Effector CD8-positive, alpha-beta T cell (primary cell): ENCODE measurements around the gene IGSF6.
"Not testable (repeated sequence)": the region's sequence is repeated elsewhere in the genome, so short reads cannot be mapped to it uniquely, and the experiment has no call there.

ENCODE experiments used
- DNase-seq: peaks from one replicate; lab custom pipeline; 2025; lab: John Stamatoyannopoulos, UW

Gene IGSF6

GRCh38 chr16:21654466-21654865 lies 2.1 kb upstream of the IGSF6 start:
- no peak for DNase-seq

GRCh38 chr16:21653571-21653970 lies 1.2 kb upstream of the IGSF6 start:
- DNase-seq, result no peak

GRCh38 chr16:21651515-21651914 lies 893 bp downstream of the IGSF6 start:
- DNase-seq, result no peak

GRCh38 chr16:21650521-21650920 lies 1.9 kb downstream of the IGSF6 start:
- DNase-seq, result no peak

DNA sequence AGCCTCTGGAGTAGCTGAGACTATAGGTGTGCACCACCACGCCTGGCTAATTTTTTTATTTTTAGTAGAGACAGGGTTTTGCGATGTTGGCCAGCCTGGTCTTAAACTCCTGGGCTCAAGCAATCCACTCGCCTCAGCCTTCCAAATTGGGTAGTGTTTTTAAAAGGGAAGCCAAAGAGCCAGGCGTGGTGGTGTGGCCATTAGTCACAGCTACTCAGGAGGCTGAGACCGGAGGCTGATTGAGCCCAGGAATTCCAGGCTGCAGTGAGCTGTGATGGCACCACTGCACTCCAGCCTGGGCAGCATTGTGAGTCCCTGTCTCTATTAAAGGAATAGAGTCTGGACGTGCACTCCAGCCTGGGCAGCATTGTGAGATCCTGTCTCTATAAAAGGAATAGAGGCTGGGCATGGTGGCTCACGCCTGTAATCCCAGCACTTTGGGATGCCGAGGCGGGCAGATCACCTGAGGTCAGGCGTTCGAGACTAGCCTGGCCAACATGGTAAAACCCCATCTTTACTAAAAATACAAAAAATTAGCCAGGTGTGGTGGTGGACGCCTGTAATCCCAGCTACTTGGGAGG lies 2.5 kb downstream of the IGSF6 start:
- DNase-seq, result not testable (repeated sequence)

GRCh38 chr16:21647562-21648164 lies 4.7 kb downstream of the IGSF6 start:
- DNase-seq, result no peak

- DNase-seq, result no peak
Measured at GRCh38 chr16:21646721-21647561, 5.5 kb downstream of the IGSF6 start.

- DNase-seq, result no peak
Measured at GRCh38 chr16:21646091-21646490, 6.3 kb downstream of the IGSF6 start.

DNA sequence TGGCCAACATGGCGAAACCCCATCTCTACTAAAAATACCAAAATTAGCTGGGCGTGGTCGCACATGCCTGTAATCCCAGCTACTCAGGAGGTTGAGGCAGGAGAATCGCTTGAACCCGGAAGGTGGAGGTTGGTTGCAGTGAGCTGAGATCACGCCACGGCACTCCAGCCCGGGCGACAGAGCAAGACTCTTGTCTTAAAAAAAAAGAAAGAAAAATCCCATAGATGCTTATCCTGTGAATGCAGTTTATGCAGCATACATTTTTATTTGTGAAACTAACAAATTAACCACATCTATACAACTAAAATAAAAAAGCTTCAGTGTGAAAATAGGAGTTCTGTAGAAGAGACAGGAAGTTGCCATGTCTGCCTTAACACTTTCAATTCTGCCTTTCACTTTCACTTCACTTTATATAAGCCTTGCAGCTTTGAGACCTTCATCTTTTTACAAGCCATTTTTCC lies 7.1 kb downstream of the IGSF6 start:
- no peak for DNase-seq

GRCh38 chr16:21644674-21645073 lies 7.7 kb downstream of the IGSF6 start:
- no peak for DNase-seq

DNA sequence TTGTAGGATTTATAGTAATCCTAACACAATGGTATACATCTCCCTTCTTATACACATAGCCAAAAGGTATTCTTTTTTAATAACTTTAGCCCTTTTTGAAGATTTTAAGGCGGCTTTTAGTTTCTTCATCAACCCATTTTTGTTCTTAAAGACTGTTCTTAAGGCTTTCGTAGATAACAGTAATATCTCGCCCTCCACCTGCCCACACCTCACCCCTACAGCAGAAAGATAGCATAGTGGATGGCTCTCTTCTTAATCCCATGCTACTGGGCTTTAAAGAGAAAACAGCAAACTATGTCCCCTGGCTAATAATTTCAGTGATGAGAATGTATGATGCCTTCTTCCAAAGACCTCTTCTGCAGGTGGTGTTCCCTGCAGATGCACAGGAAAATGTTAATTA lies 8.6 kb downstream of the IGSF6 start:
- DNase-seq, result no peak

- no peak for DNase-seq
Measured at GRCh38 chr16:21642861-21643260, 9.5 kb downstream of the IGSF6 start.

DNA sequence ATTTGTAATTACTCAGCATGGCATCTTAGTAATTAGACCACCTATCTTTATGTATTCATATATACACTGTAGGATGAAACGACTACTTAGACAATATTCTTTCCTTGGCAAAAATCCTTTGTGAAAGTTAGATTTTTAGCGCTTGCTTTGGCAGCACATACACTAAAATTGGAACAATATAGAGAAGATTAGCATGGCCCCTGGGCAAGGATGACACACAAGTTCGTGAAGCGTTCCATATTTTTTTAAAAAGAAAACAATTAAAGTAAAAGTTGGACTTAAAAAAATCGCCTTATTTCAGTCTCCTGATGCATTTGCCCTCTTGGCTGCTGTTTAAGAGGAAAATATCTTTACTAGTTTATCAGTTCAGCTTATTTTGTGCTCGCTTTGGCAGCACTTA lies 10.5 kb downstream of the IGSF6 start:
- no peak for DNase-seq

DNA sequence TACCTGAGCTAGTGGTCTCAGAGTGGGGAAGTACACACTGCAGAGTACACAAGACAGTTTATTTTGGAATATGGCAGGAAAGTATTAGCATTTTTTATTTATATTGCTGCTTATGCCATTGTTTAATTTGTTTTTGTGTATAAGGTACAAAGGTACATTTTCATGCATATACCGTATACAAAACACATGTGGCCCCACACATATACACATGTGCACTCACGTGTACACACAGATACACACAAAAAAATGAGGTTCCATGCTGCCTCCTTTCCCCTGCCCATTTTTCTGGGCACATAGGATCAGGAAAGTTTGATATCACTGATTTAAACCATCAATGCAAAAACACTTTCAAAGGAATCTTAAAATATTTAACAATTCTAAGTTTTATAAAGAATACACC lies 12.9 kb downstream of the IGSF6 start:
- DNase-seq, result no peak

- no peak for DNase-seq
Measured at GRCh38 chr16:21638573-21638975, 13.8 kb downstream of the IGSF6 start.

- no peak for DNase-seq
Measured at GRCh38 chr16:21637032-21637968, 15.1 kb downstream of the IGSF6 start.

GRCh38 chr16:21635694-21636093 lies 16.7 kb downstream of the IGSF6 start:
- not testable (repeated sequence) for DNase-seq

DNA sequence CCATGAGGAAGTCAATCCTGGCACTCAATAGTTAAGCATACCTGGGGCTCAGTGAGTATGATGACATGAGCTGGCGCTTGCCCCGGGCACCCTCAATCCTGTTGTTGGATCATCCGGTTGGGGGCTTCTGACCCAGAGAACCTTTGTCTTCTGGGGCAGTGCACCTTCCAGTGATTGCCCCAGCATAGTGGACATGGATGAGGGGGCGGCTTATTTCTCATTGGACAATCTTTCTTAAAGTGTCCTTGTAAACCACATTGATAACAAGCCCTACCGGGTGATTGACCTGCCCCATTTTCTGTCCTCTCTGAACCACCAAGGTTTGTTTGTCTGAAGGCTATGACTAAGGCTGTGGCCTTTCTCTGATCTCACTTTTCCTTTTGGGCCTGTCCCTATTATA lies 18.2 kb downstream of the IGSF6 start:
- DNase-seq, result no peak

- DNase-seq, result not testable (repeated sequence)
Measured at GRCh38 chr16:21631951-21632575, 20.3 kb downstream of the IGSF6 start.

DNA sequence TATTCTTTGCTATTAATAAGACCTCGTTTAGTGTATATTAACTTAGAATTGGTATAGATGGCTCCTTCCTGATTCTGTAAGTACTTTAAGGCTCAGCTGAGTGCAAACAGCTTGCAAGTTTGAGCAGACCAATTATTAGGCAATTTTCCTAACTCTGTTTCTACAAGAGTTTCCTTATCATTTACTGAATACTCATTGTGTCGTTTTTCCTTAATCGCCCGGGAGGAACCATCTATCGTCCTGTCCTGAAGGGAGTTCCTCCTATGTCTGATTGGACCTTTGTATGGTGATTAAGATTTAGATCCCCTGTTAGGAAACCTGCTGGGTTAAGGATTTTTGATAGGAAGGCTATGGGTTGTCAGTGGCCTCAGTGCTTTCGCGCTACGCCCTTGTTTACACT lies 21.0 kb downstream of the IGSF6 start:
- DNase-seq, result not testable (repeated sequence)

GRCh38 chr16:21630866-21631265 lies 21.5 kb downstream of the IGSF6 start:
- not testable (repeated sequence) for DNase-seq
